ENCODE measurements around the gene POLG2.
A peak's percentile ranks its signal among the peaks of the same experiment; 100 is the strongest.
"Not testable (repeated sequence)": the region's sequence is repeated elsewhere in the genome, so short reads cannot be mapped to it uniquely, and the experiment has no call there.

Gene POLG2

DNA sequence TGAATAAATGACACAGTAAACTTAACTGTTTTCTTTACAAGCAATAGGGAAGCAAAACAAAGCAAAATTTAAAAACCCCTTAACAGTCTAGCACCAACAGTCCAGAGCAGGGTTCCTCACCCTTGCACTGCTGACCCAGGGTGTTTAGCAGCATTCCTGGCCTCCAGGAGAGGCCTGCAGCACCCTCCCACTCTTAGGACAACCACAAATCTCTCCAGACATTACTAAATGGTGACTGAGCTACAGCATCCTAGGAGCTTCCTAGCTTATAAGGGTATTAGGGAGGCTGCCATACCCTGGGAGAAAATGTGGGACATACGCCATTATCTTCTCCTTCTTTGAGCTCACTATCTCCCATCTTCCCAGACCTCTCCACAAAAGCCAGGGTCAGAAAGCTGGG, 15.9 kb downstream of the POLG2 start:
- no peak for DNase-seq
- Mint-ChIP-seq H3K4me3 (no peak overlapping the region), H3K27me3 (no peaks in the 10 kb centered on the region), H3K27ac (no peak overlapping the region), H3K36me3 (ENCODE audit: low read depth) (peaks cover 84% of the 10 kb centered on the region), H3K4me1 (ENCODE audit: low read depth) (peaks cover 2% of the 10 kb centered on the region), H3K9me3 (no peaks in the 10 kb centered on the region)

DNA sequence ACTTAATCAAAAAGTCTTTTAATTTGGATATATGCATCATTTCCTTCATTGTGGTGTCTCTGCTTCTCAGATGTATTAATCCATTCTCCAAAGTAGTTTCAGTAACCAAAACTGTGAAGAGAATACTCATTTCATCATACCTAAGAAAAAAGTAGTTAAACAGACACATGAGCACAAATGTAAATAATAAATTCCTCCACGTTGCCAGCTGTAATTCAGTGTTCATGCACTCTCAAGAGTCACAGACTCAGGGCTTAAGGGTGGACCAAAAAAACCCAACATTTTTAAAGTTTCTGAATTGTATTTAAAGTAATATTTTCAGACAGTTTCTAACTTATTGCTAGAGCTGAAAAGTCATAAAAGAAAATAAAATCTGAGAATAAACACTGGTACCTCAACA, 19.0 kb downstream of the POLG2 start:
- no peaks in the 10 kb centered on the region for H3K4me1 Mint-ChIP-seq (ENCODE audit: low read depth)
- DNase-seq = no peak
- H3K36me3 Mint-ChIP-seq (ENCODE audit: low read depth) = peaks cover 54% of the 10 kb centered on the region
- no peak overlapping the region for H3K4me3 Mint-ChIP-seq
- no peaks in the 10 kb centered on the region for H3K9me3 Mint-ChIP-seq
- no peak overlapping the region for H3K27ac Mint-ChIP-seq
- H3K27me3 Mint-ChIP-seq = no peaks in the 10 kb centered on the region

DNA sequence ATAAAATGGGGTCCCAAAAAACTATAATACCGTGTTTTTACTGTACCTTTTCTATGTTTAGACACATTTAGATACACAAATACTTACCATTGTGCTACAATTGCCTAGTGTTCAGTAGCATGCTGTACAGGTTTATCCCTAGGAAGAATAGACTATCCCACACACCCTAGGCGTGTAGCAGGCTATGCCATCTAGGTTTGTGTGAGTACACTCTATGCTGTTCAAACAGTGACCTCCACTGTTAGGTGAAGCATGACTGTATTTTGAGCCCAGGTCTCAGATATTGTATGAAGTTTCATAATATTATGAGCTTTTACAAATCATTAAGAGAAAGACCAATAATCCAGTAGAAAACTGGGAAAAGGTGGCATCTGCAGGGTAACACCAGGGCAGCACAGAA, 24.3 kb downstream of the POLG2 start:
- Mint-ChIP-seq H3K4me1 (ENCODE audit: low read depth) (no peaks in the 10 kb centered on the region), H3K27ac (no peak overlapping the region), H3K36me3 (ENCODE audit: low read depth) (peaks cover 7% of the 10 kb centered on the region), H3K4me3 (no peak overlapping the region), H3K27me3 (no peaks in the 10 kb centered on the region), H3K9me3 (no peaks in the 10 kb centered on the region)
- no peak for DNase-seq

DNA sequence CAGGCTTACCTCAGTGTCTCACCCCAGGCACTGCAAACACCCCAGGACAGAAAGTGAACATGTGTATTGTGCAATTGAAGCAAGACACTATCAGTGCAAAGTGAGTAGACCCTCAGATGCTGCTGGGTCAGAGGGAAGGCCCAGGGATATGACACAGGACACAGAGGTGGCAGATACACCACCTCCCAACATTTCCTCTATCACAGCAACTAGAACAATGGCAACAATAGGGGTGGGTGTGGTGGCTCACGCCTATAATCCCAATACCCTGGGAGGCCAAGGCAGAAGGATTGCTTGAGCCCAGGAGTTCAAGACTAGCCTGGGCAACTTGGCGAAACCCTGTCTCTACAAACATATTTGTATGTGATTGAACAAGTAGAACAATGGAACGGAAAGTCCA, 25.4 kb downstream of the POLG2 start:
- Mint-ChIP-seq H3K36me3 (ENCODE audit: low read depth) (no peaks in the 10 kb centered on the region), H3K4me3 (no peak overlapping the region), H3K27me3 (no peaks in the 10 kb centered on the region), H3K27ac (no peak overlapping the region), H3K4me1 (ENCODE audit: low read depth) (no peaks in the 10 kb centered on the region), H3K9me3 (no peaks in the 10 kb centered on the region)
- no peak for DNase-seq

DNA sequence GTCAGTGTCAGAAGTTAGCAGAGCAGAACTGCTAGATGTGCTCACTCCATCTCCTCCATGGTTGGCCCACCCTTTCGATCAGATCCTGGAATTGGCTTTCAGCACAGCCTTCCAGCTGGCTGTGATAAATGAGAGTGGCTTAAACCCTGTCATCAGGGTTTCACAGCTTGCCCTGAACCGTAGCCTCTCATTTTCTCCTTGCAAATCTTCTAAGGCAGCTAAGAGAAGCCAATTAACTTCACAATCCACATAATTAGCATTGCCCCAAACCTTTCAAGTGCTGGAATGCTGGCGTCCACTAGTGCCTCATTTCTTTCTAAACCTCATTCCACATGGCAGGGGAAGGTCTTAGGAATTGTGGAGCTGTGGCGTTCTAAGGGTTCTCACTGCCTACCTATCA, 26.2 kb downstream of the POLG2 start:
- no peak overlapping the region for H3K27ac Mint-ChIP-seq
- no peak for DNase-seq
- no peak overlapping the region for H3K4me3 Mint-ChIP-seq
- H3K9me3 Mint-ChIP-seq = no peaks in the 10 kb centered on the region
- H3K36me3 Mint-ChIP-seq (ENCODE audit: low read depth) = no peaks in the 10 kb centered on the region
- H3K4me1 Mint-ChIP-seq (ENCODE audit: low read depth) = no peaks in the 10 kb centered on the region
- H3K27me3 Mint-ChIP-seq = no peaks in the 10 kb centered on the region

DNA sequence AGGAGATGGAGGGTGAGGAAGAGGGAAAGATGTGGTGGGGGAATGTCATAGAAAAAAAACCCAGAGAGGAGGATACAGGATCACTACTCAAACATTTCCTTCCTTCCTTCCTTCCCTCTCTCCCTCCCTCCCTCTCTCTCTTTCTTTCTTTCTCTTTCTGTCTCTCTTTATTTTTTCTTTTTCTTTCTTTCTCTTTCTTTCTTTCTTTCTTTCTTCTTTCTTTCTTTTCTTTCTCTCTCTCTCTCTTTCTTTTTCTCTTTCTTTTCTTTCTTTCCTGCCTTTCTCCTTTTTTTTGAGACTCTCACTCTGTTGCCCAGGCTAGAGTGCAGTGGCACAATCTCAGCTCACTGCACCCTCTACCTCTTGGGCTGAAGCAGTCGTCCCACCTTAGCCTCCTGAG, 30.0 kb downstream of the POLG2 start:
- H3K36me3 Mint-ChIP-seq (ENCODE audit: low read depth); H3K27ac Mint-ChIP-seq; H3K4me3 Mint-ChIP-seq; H3K4me1 Mint-ChIP-seq (ENCODE audit: low read depth); H3K9me3 Mint-ChIP-seq; H3K27me3 Mint-ChIP-seq; DNase-seq: not testable (repeated sequence)

DNA sequence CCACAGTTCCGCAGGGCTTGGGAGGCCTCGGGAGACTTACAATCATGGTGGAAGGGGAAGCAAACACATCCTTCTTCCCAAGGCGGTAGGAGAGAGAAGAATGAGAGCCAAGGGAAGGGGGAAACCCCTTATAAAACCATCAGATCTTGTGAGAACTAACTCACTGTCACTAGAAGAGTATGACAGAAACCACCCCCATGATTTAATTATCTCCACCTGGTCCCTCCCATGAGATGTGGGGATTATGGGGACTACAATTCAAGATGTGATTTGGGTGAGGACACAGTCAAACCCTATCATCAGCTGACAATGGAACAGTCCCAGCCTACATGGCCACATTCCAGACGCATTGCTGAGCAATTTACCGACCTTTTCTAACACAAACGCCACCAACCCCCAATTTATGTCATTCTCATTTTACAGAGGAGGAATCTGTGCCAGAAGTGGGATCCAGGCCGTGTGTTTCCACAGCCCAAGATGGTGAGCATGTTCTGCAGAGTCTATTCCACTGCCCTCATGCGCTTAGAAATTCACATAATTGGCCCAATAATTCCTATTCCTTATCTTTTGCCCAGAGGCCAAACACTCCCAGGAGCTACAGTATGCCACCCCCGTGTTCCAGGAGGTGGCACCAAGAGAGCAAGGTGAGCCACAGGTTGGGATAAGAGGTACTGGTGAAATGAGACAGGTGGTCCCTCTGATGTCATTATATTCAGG, 30.7 kb downstream of the POLG2 start:
- H3K27me3 Mint-ChIP-seq = no peaks in the 10 kb centered on the region
- no peaks in the 10 kb centered on the region for H3K9me3 Mint-ChIP-seq
- no peak overlapping the region for H3K4me3 Mint-ChIP-seq
- no peaks in the 10 kb centered on the region for H3K4me1 Mint-ChIP-seq (ENCODE audit: low read depth)
- no peaks in the 10 kb centered on the region for H3K36me3 Mint-ChIP-seq (ENCODE audit: low read depth)
- no peak overlapping the region for H3K27ac Mint-ChIP-seq
- no peak for DNase-seq

DNA sequence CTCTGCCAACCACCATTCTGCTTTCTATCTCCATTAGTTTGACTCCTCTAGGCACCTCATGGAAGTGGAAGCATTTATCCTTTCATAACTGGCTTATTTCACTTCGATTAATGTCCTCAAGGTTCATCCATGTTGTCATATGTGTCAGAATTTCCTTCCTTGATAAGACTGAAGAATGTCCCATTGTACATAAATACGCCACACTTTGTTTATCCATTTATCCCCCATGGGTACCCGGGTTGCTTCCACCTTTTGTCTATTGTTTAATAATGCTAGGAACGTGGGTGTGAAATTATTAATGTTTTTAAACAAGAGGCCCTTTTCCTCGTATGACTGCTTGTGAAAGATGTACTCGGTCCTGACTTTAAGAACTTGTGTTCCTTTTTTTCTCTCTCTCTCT, 35.1 kb downstream of the POLG2 start:
- Mint-ChIP-seq H3K36me3 (ENCODE audit: low read depth) (no peaks in the 10 kb centered on the region), H3K4me3 (no peak overlapping the region), H3K27ac (no peak overlapping the region), H3K4me1 (ENCODE audit: low read depth) (peaks cover 7% of the 10 kb centered on the region), H3K9me3 (no peaks in the 10 kb centered on the region), H3K27me3 (no peaks in the 10 kb centered on the region)
- DNase-seq = no peak

DNA sequence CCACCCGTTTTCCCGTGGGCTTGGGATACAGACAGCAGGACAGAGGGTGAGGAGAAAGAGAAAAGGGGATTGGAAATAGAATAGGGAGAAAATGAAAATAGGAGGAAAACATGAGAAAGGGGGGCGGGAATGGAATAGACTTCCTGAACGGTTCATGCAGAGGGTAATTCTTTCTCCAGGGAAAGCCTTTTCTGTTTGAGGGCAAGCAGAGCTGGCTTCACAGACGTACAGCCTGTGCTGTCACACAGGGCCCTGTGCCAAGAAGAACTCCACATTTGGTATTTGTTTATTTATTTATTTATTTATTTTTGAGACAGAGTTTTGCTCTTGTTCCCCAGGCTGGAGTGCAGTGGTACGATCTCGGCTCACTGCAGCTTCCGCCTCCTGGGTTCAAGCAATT, 35.9 kb downstream of the POLG2 start:
- Mint-ChIP-seq H3K4me3 (no peak overlapping the region), H3K4me1 (ENCODE audit: low read depth) (peaks cover 12% of the 10 kb centered on the region), H3K9me3 (no peaks in the 10 kb centered on the region), H3K36me3 (ENCODE audit: low read depth) (no peaks in the 10 kb centered on the region), H3K27ac (no peak overlapping the region), H3K27me3 (no peaks in the 10 kb centered on the region)
- no peak for DNase-seq

DNA sequence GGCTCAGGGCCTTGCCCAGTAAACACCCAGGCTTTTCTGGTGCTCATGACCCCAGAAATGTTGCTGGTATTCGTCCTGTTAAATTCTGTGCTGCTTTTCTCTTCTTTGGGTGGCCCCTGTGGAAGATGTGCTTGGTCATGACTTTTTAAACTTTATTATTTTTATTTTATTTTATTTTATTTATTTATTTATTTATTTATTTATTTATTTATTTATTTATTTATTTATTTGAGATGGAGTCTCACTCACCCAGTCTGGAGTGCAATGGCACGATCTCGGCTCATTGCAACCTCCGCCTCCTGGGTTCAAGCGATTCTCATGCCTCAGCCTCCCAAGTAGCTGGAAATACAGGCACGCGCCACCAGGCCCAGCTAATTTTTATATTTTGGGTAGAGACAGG, 37.0 kb downstream of the POLG2 start:
- not testable (repeated sequence) for H3K36me3 Mint-ChIP-seq (ENCODE audit: low read depth); H3K27ac Mint-ChIP-seq; H3K27me3 Mint-ChIP-seq; DNase-seq; H3K4me3 Mint-ChIP-seq; H3K9me3 Mint-ChIP-seq
- peaks cover 13% of the 10 kb centered on the region for H3K4me1 Mint-ChIP-seq (ENCODE audit: low read depth)

DNA sequence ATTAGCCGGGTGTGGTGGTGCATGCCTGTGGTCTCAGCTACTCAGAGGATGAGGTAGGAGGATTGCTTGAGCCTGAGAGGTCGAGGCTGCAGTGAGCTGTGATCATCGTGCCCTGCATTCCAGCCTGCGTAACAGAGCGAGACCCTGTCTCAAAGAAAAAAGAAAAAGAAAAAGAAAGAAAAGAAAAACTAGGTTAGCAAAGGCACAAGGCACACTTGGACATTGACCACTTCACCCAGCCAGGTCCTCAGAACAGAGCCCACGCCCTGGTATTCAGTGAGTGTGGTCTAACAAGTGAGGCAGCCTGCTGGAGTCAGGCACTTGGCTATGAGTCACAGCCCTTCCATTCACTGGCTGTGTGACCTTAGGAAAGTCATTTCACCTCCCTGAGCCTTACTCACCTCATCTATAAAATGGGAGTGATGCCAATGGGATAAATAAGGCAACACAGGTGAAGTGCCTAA, 37.5 kb downstream of the POLG2 start:
- H3K36me3 Mint-ChIP-seq (ENCODE audit: low read depth) = no peaks in the 10 kb centered on the region
- H3K27me3 Mint-ChIP-seq = no peaks in the 10 kb centered on the region
- no peaks in the 10 kb centered on the region for H3K9me3 Mint-ChIP-seq
- H3K27ac Mint-ChIP-seq = no peak overlapping the region
- H3K4me1 Mint-ChIP-seq (ENCODE audit: low read depth) = peaks cover 13% of the 10 kb centered on the region
- H3K4me3 Mint-ChIP-seq = no peak overlapping the region
- DNase-seq = no peak

DNA sequence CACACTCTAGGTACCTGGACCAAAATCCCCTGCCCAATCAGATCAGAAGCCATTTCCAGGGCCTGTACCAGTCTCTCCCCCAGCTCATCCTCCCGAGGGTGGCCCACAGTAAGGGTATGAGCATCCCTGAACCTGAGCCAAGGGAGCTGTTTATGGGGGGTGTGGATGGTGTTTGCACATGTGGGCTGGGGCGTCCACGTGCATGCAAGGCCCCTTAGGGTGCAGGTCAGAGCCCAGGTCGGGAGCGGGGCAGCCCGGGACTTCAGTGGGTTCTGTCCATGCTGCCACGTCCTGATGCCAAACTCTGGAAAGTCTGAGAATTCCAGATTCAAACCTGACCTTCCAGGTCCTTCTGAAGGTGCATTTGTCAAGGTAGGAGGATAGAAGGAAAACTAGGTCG, 38.1 kb downstream of the POLG2 start:
- Mint-ChIP-seq H3K4me3 (no peak overlapping the region), H3K36me3 (ENCODE audit: low read depth) (no peaks in the 10 kb centered on the region), H3K4me1 (ENCODE audit: low read depth) (peaks cover 13% of the 10 kb centered on the region), H3K9me3 (no peaks in the 10 kb centered on the region), H3K27me3 (no peaks in the 10 kb centered on the region), H3K27ac (no peak overlapping the region)
- DNase-seq = no peak

DNA sequence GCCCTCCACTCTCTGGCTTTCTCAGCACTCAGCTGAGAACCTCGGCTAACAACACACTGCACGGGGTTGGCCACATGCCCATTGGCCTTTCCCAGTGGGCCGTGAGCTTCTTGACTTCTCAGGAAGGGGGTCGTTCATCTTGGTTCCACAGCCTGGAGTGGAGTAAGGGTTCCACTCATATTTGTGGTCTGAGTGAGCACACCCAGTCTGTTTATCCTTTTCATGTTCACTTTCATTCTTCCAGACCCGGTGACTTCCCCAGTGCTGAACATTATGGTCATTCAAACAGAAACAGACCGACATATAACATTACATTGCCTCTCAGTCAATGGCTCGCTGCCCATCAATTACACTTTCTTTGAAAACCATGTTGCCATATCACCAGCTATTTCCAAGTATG, 39.7 kb downstream of the POLG2 start:
- Mint-ChIP-seq H3K9me3 (no peaks in the 10 kb centered on the region), H3K27ac (no peak overlapping the region), H3K4me3 (no peak overlapping the region), H3K4me1 (ENCODE audit: low read depth) (peaks cover 13% of the 10 kb centered on the region), H3K36me3 (ENCODE audit: low read depth) (no peaks in the 10 kb centered on the region), H3K27me3 (no peaks in the 10 kb centered on the region)
- DNase-seq = no peak

DNA sequence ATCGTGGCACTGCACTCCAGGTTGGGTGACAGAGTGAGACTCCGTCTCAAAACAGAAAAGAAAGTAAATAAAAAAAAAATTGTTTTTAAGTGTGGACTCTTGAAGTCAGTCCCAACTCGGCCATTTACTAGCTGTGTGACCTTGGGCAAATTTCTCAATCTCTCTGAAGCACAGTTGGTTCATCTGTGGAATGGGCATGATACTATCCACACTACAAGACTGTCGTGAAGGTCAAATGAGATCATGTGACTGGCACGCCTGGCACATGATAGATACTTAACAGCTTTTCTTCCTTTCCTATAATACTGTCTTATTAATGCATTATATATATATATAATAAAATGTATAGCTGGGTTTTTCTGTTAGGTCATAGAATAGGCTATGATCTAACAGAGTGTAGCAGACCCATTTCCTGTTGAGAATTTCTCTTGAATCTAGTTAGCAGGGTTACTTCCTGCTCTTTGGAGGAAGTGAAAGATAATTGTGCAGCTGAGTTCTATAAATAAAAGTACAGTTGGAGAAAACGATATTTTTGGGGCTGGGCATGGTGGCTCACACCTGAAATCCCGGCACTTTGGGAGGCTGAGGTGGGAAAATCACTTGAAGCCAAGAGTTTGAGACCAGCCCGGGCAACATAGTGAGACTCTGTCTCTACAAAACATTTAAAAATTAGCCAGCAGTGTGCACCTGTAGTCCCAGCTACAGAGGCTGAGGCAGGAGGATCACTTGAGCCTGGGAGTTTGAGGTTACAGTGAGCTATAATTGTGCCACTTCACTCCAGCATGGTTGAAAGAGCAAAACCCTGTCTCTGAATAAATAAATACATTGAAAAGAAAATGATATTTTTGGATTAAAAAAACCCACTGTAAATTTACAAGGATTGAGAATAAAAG, 40.6 kb downstream of the POLG2 start:
- peak overlapping the region; percentile 71 for H3K27ac Mint-ChIP-seq
- peaks cover 13% of the 10 kb centered on the region for H3K4me1 Mint-ChIP-seq (ENCODE audit: low read depth)
- H3K9me3 Mint-ChIP-seq = no peaks in the 10 kb centered on the region
- H3K36me3 Mint-ChIP-seq (ENCODE audit: low read depth) = no peaks in the 10 kb centered on the region
- no peaks in the 10 kb centered on the region for H3K27me3 Mint-ChIP-seq
- no peak for DNase-seq
- no peak overlapping the region for H3K4me3 Mint-ChIP-seq

DNA sequence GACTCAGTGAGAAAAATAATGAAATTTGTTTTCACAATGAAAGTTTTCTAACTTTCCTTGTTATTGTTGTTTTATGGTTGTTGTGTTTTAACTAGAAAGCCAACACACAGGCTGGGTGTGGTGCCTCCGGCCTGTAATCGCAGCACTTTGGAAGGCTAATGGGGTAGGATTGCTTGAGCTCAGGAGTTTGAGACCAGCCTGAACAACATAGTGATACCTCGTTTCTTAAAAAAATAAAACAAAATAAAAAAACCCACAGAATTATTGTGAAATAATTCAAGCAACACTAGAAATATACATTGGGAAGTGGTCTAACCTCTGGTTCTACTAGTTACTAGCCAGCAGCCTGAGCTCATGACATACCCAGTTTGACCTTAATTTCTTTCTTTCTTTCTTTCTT, 47.3 kb downstream of the POLG2 start:
- DNase-seq = no peak
- peaks cover 8% of the 10 kb centered on the region for H3K4me1 Mint-ChIP-seq (ENCODE audit: low read depth)

More for the DNA sequence above, 47.3 kb downstream of the POLG2 start:
- Mint-ChIP-seq H3K27me3 (no peaks in the 10 kb centered on the region), H3K36me3 (ENCODE audit: low read depth) (no peaks in the 10 kb centered on the region), H3K27ac (no peak overlapping the region), H3K9me3 (no peaks in the 10 kb centered on the region), H3K4me3 (no peak overlapping the region)

Measured in activated T-cell treated with anti-CD3 and anti-CD28 coated beads, Interleukin-2, amount 50 U/mL, for 24 hours (primary cell).